ENCODE data around the gene HCN2.

DNA sequence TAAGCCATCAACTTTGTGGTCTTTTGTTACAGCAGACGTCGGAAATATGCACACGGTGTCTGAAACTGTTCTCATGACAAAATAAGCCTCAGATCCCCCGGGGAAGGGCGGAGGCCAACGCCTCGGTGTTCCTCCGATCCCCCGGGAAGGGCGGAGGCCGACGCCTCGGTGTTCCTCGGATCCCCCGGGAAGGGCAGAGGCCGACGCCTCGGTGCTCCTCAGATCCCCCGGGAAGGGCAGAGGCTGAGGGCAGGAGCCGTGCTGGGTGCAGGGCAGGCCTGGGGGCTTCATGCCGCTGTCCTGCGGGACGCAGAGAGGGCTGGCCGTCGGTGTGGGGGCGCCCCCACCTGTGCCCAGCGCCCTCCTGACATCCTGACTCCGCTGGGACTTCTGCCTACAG lies 54.7 kb downstream of the HCN2 start:
- no peak for TF ChIP-seq POLR2AphosphoS5 (IDR thresholded peaks at IDR 0.05)
- TF ChIP-seq EP300 (IDR thresholded peaks at IDR 0.05) = no peak
- TF ChIP-seq CTCF (IDR thresholded peaks at IDR 0.05) = no peak
- no peak for TF ChIP-seq POLR2A (IDR thresholded peaks at IDR 0.05; ENCODE audit: low read depth)
